ENCODE data around the gene H1-8. TPM values are rescaled to one million over a fixed set of nuclear protein-coding genes. Genes with fewer than 3 reads are reported as not detected.

The H1-8 gene
- total RNA-seq, 3 donors from 2014 or later, result not detected

DNA sequence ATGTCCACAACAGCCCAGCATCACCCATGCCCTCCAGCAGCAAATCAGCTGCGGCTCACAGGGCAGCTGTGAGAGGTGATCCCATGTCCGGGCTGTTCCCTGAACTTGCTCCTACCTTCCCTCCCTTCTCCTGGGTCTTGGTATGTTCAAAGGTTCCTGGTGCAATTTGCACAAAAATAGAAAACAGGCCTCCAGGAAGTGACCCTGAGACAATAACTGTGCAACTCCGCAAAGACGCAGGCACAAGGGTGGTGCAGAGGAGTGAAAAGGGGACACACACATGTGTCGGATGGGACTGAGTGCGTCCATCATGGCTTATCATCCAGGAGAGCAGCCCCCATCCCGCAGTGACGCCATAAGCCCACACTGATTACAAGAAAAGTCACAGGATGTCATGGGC is 47.2 kb downstream of the H1-8 start:
- H3K4me3 Mint-ChIP-seq, result no peak overlapping the region
- DNase-seq, result no peak
- H3K36me3 Mint-ChIP-seq (ENCODE audit: insufficient read depth), result no peaks in the 10 kb centered on the region
- no peak for ATAC-seq
- H3K27me3 Mint-ChIP-seq (ENCODE audit: low read depth), result no peaks in the 10 kb centered on the region
- H3K4me1 Mint-ChIP-seq (ENCODE audit: low read depth), result peaks cover 26% of the 10 kb centered on the region
- no peaks in the 10 kb centered on the region for H3K9me3 Mint-ChIP-seq

DNA sequence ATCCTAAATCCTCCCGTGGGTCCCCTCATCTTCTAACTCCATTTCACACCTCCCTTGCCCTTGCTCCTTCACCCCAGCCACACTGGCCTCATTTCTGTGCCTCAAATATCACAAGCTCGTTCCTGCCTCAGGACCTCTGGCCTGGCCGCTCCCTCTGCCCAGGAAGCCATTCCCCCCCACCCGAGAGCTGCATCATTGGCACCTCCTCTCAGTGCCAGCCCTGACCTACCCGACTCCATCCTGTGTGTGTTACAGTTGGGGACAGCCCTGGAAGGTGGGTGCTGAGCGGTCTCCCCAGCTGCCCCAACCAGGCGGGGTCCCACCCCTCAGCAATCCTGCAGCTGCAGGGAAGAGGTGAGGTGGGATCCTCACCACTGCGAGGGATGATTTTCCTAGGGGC is 49.0 kb downstream of the H1-8 start:
- Mint-ChIP-seq H3K4me3 (no peak overlapping the region), H3K4me1 (ENCODE audit: low read depth) (peaks cover 30% of the 10 kb centered on the region), H3K27me3 (ENCODE audit: low read depth) (no peaks in the 10 kb centered on the region), H3K9me3 (no peaks in the 10 kb centered on the region), H3K36me3 (ENCODE audit: insufficient read depth) (no peaks in the 10 kb centered on the region)
- no peak for ATAC-seq
- DNase-seq, result no peak

GRCh38 chr3:129592381-129593131 is 49.6 kb downstream of the H1-8 start:
- Mint-ChIP-seq H3K27me3 (ENCODE audit: low read depth) (no peaks in the 10 kb centered on the region), H3K4me1 (ENCODE audit: low read depth) (peaks cover 30% of the 10 kb centered on the region), H3K9me3 (no peaks in the 10 kb centered on the region), H3K36me3 (ENCODE audit: insufficient read depth) (no peaks in the 10 kb centered on the region), H3K4me3 (no peak overlapping the region)
- DNase-seq (no peak), ATAC-seq (no peak)

DNA sequence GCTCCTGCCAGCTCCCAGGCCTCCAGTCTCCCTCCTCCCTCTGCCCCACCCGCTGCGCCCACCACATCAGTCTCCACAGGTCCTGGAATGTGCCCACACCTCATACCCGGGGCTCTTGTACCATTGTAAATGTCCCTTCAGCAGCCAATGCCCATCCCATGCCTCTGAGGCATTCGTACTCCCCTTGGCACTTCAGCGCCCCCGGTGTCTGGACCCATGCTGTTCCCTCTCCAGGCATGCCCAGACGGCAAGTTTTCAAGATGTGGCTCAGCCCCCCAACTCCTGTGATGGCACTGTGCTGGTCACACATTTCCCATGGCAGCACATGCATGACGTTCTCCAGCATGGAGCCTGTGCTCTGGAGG is 50.2 kb downstream of the H1-8 start:
- peaks cover 33% of the 10 kb centered on the region for H3K4me1 Mint-ChIP-seq (ENCODE audit: low read depth)
- H3K36me3 Mint-ChIP-seq (ENCODE audit: insufficient read depth), result no peaks in the 10 kb centered on the region
- H3K27me3 Mint-ChIP-seq (ENCODE audit: low read depth), result peaks cover 1% of the 10 kb centered on the region
- peak in 1 of 2 donors; percentile 3 for ATAC-seq
- H3K4me3 Mint-ChIP-seq, result no peak overlapping the region
- no peaks in the 10 kb centered on the region for H3K9me3 Mint-ChIP-seq
- no peak for DNase-seq

DNA sequence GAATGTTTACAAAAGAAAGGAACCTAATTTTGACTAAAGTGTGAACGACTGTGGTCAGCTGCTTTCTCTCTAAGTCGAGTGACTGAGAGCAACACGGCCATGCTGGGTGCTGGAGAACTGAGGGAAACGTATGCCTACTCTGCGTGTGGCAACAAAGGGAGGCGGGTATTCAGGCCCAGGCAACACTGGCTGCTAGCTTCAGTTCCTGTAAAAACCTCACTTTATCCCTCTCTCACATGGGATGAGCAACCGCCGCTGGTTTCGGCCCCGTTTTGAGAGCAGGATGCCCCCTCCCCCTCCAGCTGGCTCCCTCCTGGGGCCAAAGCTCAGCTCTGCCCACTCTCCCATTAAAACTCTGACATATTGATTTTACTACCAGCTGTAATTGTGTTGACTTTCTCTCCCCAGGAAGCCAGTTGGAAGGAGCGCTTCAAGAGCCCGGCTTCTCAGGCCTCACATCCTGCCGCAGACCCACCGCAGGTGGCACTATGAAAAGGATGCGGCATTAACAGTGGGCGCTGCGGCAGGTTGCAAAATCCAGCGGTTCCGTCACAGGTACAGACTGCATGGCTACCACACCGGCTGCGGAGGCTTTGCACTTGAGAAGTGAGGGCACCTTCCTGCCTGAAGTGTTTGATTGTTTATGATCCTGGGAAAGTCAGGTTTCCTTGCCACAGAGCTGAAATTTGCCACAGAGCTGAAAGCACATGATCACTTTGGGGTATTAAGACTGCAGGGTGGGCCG is 50.8 kb downstream of the H1-8 start:
- no peaks in the 10 kb centered on the region for H3K36me3 Mint-ChIP-seq (ENCODE audit: insufficient read depth)
- peak; percentile 71 to 86 for ATAC-seq
- H3K4me3 Mint-ChIP-seq, result peak overlapping the region; percentile 63

GRCh38 chr3:129594409-129594808 is 51.4 kb downstream of the H1-8 start:
- Mint-ChIP-seq H3K36me3 (ENCODE audit: insufficient read depth) (no peaks in the 10 kb centered on the region), H3K27me3 (ENCODE audit: low read depth) (peaks cover 1% of the 10 kb centered on the region), H3K4me3 (no peak overlapping the region), H3K9me3 (no peaks in the 10 kb centered on the region), H3K4me1 (ENCODE audit: low read depth) (peaks cover 36% of the 10 kb centered on the region)
- DNase-seq (no peak), ATAC-seq (no peak)

More for the DNA sequence above, 50.8 kb downstream of the H1-8 start:
- Mint-ChIP-seq H3K9me3 (no peaks in the 10 kb centered on the region), H3K27me3 (ENCODE audit: low read depth) (peaks cover 1% of the 10 kb centered on the region), H3K4me1 (ENCODE audit: low read depth) (peaks cover 36% of the 10 kb centered on the region)
- peak; percentile 25 for DNase-seq

- H3K9me3 Mint-ChIP-seq, result no peaks in the 10 kb centered on the region
- H3K27me3 Mint-ChIP-seq (ENCODE audit: low read depth), result peaks cover 1% of the 10 kb centered on the region
- H3K36me3 Mint-ChIP-seq (ENCODE audit: insufficient read depth), result no peaks in the 10 kb centered on the region
- DNase-seq (no peak), ATAC-seq (no peak)
- H3K4me3 Mint-ChIP-seq, result no peak overlapping the region
- H3K4me1 Mint-ChIP-seq (ENCODE audit: low read depth), result peaks cover 39% of the 10 kb centered on the region
Observed at GRCh38 chr3:129594907-129595390, 52.0 kb downstream of the H1-8 start.

- Mint-ChIP-seq H3K9me3 (no peaks in the 10 kb centered on the region), H3K4me3 (no peak overlapping the region)
Observed at GRCh38 chr3:129595544-129596193, 52.7 kb downstream of the H1-8 start.

DNA sequence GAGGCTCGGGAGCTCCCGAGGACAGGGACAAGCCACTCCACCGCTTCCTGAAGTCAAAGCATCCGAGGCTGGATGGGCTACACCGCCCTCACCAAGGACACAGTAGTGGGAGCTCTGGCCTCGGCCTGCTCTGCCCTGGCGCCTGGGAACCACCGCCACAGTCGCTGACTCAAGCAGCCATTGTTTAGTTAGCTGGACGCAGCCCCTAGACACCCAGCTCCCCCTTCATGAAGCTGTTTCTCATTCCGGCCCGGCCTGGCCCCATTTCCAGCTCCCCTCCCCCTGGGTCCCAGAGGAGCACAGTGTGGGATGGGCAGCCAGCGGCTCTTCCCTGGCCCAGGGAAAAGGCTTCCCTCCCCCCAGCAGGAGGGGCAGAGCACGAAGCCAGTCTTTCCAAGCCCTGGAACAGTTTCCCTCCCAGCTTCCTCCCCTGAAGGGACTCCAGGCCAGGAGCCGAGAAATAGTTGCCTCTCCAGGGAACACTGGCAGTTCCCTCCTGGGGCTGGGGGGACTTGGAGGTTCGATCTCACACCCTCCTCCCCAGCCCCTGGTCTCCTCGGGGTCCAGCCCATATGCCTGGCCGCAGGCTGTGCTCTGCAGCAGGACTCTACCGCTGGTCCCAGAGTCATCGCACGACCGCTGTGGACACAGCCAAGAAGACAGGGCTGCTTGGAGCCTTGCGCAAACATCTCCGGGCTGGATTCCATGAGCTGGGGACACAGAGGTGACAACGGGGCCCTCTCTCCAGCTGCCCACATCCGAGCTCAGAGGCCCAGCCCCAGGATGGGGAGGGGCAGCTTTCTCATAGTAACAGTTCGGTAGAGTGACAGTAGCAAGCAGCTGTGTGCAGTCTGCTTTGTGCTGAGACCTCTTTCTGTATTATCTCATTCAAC is 53.5 kb downstream of the H1-8 start:
- H3K27me3 Mint-ChIP-seq (ENCODE audit: low read depth), result peaks cover 1% of the 10 kb centered on the region
- no peak for DNase-seq
- H3K4me3 Mint-ChIP-seq, result no peak overlapping the region
- no peak for ATAC-seq
- no peaks in the 10 kb centered on the region for H3K9me3 Mint-ChIP-seq
- peaks cover 39% of the 10 kb centered on the region for H3K4me1 Mint-ChIP-seq (ENCODE audit: low read depth)
- no peaks in the 10 kb centered on the region for H3K36me3 Mint-ChIP-seq (ENCODE audit: insufficient read depth)

More at GRCh38 chr3:129595544-129596193, 52.7 kb downstream of the H1-8 start:
- Mint-ChIP-seq H3K36me3 (ENCODE audit: insufficient read depth) (no peaks in the 10 kb centered on the region), H3K4me1 (ENCODE audit: low read depth) (peaks cover 39% of the 10 kb centered on the region), H3K27me3 (ENCODE audit: low read depth) (peaks cover 1% of the 10 kb centered on the region)
- DNase-seq, result no peak
- ATAC-seq, result no peak

- no peaks in the 10 kb centered on the region for H3K9me3 Mint-ChIP-seq
- H3K36me3 Mint-ChIP-seq (ENCODE audit: insufficient read depth), result no peaks in the 10 kb centered on the region
- no peak overlapping the region for H3K4me3 Mint-ChIP-seq
- peaks cover 37% of the 10 kb centered on the region for H3K4me1 Mint-ChIP-seq (ENCODE audit: low read depth)
- H3K27me3 Mint-ChIP-seq (ENCODE audit: low read depth), result peaks cover 1% of the 10 kb centered on the region
- DNase-seq, result no peak
- no peak for ATAC-seq
Observed at GRCh38 chr3:129597087-129597999, 54.4 kb downstream of the H1-8 start.

DNA sequence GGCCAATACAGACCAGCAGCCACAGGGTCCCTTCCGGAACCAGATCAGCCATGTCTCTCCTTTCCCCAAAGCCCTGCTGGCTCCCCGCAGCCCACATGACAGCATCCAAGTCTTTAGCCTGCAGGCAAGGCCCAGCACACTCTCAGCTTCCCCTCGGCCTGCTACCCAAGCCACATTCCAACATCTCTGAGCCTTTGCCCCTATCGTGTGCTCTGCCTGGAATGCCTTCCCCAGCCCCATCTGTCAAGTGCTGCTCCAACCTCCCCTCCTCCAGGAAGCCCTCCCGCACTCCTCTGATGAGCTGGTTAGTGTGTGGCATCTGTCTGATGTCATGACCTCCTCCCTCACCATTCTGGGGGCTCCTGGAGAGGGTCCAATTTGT is 55.0 kb downstream of the H1-8 start:
- no peak for ATAC-seq
- peaks cover 36% of the 10 kb centered on the region for H3K4me1 Mint-ChIP-seq (ENCODE audit: low read depth)

DNA sequence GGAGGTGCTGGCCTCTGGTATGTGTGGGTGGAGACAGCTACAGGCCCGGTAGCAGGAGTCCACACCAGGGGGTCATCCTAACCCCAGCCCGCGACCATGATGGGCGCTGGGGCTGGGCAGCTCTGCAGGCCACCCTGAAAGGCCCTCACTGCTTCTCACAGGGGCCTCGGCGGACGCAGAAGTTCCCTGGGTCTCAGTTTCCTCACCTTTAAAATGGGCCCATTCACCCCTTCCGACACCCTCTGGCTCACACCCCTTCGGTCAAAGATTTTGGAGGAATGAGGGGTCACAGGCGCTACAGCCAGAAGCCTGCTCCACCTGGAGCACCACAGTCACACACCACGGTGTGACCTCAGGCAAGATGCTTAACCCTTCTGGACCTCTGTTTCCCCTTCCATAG is 55.5 kb downstream of the H1-8 start:
- H3K4me3 Mint-ChIP-seq, result no peak overlapping the region
- peaks cover 1% of the 10 kb centered on the region for H3K27me3 Mint-ChIP-seq (ENCODE audit: low read depth)
- peaks cover 31% of the 10 kb centered on the region for H3K4me1 Mint-ChIP-seq (ENCODE audit: low read depth)
- DNase-seq (no peak), ATAC-seq (no peak)
- H3K9me3 Mint-ChIP-seq, result no peaks in the 10 kb centered on the region
- no peaks in the 10 kb centered on the region for H3K36me3 Mint-ChIP-seq (ENCODE audit: insufficient read depth)

More for the DNA sequence above, 55.0 kb downstream of the H1-8 start:
- H3K4me3 Mint-ChIP-seq, result no peak overlapping the region
- H3K9me3 Mint-ChIP-seq, result no peaks in the 10 kb centered on the region
- H3K36me3 Mint-ChIP-seq (ENCODE audit: insufficient read depth), result no peaks in the 10 kb centered on the region
- no peak for DNase-seq
- H3K27me3 Mint-ChIP-seq (ENCODE audit: low read depth), result peaks cover 1% of the 10 kb centered on the region

DNA sequence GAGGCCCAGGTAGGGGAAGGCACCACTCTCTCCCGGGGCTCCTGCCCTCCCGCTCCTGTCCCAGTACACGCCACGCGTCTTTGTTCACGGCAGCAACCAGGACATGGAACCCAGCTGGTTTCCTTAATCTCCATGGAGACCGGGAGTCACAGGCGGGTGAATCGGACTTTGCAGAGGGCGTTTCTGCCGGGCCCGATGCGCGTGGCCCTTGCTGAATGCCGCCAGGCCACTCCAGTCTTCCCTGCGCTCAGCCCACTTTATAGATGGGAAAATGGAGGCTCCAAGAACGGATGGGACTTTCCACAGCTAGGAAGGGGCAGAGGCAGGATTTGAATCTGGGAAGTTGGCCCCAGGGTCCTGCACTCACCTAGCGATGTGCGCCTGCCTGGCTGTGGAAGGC is 56.1 kb downstream of the H1-8 start:
- Mint-ChIP-seq H3K4me3 (no peak overlapping the region), H3K36me3 (ENCODE audit: insufficient read depth) (no peaks in the 10 kb centered on the region), H3K4me1 (ENCODE audit: low read depth) (peaks cover 25% of the 10 kb centered on the region), H3K9me3 (no peaks in the 10 kb centered on the region), H3K27me3 (ENCODE audit: low read depth) (peaks cover 3% of the 10 kb centered on the region)
- no peak for DNase-seq
- no peak for ATAC-seq
